A549 (cell line): ENCODE measurements around the gene PAK3. TPM values are rescaled to one million over a fixed set of nuclear protein-coding genes. Genes with fewer than 3 reads are reported as not detected.

Experiments
- ATAC-seq, 2 experiments: fragments of 200-7000 bp in 1 of 2; fragments of >200 bp in 1 of 2; cut with Nextera tagmentation in 1 of 2; cut with Tn5 transposase in 1 of 2; 3 replicates each; pipeline versions ENCODE4 v1.8.0 to v1.9.1; 2018 to 2020; ENCODE audit warnings: mild to moderate bottlenecking in 1 of 2, moderate library complexity in 1 of 2
- CTCF ChIA-PET: fragments of 300-600 bp; sonication (Branson Sonifier 250); formaldehyde crosslinking; extraction: SDS; loops from one replicate; lab custom pipeline; 2021; ENCODE audit warnings: antibody characterized with exemption, inconsistent platforms; lab: Yijun Ruan, JAX
- POLR2A ChIA-PET: fragments of 350-600 bp; formaldehyde crosslinking; extraction: SDS; loops from one replicate; lab custom pipeline; 2021; ENCODE audit warnings: antibody characterized with exemption, inconsistent platforms; lab: Yijun Ruan, JAX
- DNase-seq, 2 experiments: peaks; one replicate each; pipeline versions ENCODE4 v3.0.0 to v3.0.0-alpha.2; 2011 to 2016; ENCODE audit warnings: low read depth in 1 of 2, low spot score in 1 of 2
- FAIRE-seq: peaks from 2 replicates; lab custom pipeline; 2011; peaks lifted over from hg19 to GRCh38; lab: Jason Lieb, UNC
- H3K27ac ChIP-seq, 2 experiments: fragments of >200 bp; sonication (Bioruptor Twin); formaldehyde crosslinking; 3 replicates each; pipeline ENCODE4 v1.5.1; 2016 to 2017
- H3K4me1 ChIP-seq: fragments of >200 bp; sonication (Bioruptor Twin); formaldehyde crosslinking; 3 replicates; pipeline ENCODE4 v1.6.1; 2016
- H3K4me2 ChIP-seq: fragments of >200 bp; sonication (Bioruptor Twin); formaldehyde crosslinking; 3 replicates; pipeline ENCODE4 v1.6.1; 2016
- H3K4me3 ChIP-seq: fragments of >200 bp; sonication (Bioruptor Twin); formaldehyde crosslinking; 3 replicates; pipeline ENCODE4 v1.5.1; 2016
- H3K9me3 ChIP-seq: fragments of >200 bp; sonication (Bioruptor Twin); formaldehyde crosslinking; 3 replicates; pipeline ENCODE4 v1.6.1; 2016
- CBX8 ChIP-seq: fragments of 200-600 bp; sonication (generic); IDR thresholded peaks from 2 replicates; pipeline ENCODE4 v1.6.1; 2016
- CEBPB ChIP-seq, 2 experiments: fragments of >200 bp in 1 of 2; sonication (Bioruptor Twin) in 1 of 2; formaldehyde crosslinking in 1 of 2; IDR thresholded peaks; 2 replicates each; pipeline ENCODE4 v1.6.1; 2012 to 2016
- ELK1 ChIP-seq: fragments of 150-350 bp; IDR thresholded peaks from 2 replicates; pipeline ENCODE4 v1.6.1; 2014; ENCODE audit warnings: low read depth, mild to moderate bottlenecking, low read length
- FOSB ChIP-seq: fragments of 250-450 bp; sonication (Bioruptor Pico); IDR thresholded peaks from 2 replicates; pipeline ENCODE4 v1.5.0; 2020; ENCODE audit warnings: mild to moderate bottlenecking, moderate library complexity
- FOSL2 ChIP-seq, 2 experiments: fragments of 450-650 bp in 1 of 2; fragments of >200 bp in 1 of 2; sonication (Bioruptor Twin) in 1 of 2; formaldehyde crosslinking; IDR thresholded peaks; 2 replicates each; pipeline versions ENCODE4 v1.5.0 to v1.6.1; 2016 to 2020; ENCODE audit warnings: mild to moderate bottlenecking in 1 of 2, moderate library complexity in 1 of 2
- FOXS1 ChIP-seq: fragments of 250-450 bp; sonication (Bioruptor Pico); IDR thresholded peaks from 2 replicates; pipeline ENCODE4 v1.5.0; 2020; ENCODE audit warnings: mild to moderate bottlenecking, moderate library complexity
- HDAC2 ChIP-seq: fragments of 200-600 bp; sonication (generic); IDR thresholded peaks from 2 replicates; pipeline ENCODE4 v1.6.1; 2016
- HEYL ChIP-seq: fragments of 250-450 bp; sonication (Bioruptor Pico); IDR thresholded peaks from 2 replicates; pipeline ENCODE4 v1.8.0; 2021; ENCODE audit warnings: mild to moderate bottlenecking, moderate library complexity
- HMGXB4 ChIP-seq: fragments of 250-450 bp; sonication (Bioruptor Pico); IDR thresholded peaks from 2 replicates; pipeline ENCODE4 v1.5.0; 2021; ENCODE audit warnings: mild to moderate bottlenecking, moderate library complexity, borderline replicate concordance
- HOXA7 ChIP-seq: fragments of 250-450 bp; sonication (Bioruptor Pico); IDR thresholded peaks from 2 replicates; pipeline ENCODE4 v1.5.0; 2020; ENCODE audit warnings: mild to moderate bottlenecking, moderate library complexity
- HOXB13 ChIP-seq: fragments of 250-450 bp; sonication (Bioruptor Pico); IDR thresholded peaks from 2 replicates; pipeline ENCODE4 v1.5.0; 2020; ENCODE audit warnings: low read depth, mild to moderate bottlenecking, moderate library complexity
- KDM1A ChIP-seq: fragments of 200-600 bp; sonication (generic); IDR thresholded peaks from 2 replicates; pipeline ENCODE4 v1.6.1; 2016; ENCODE audit warnings: low read depth, mild to moderate bottlenecking
- KDM5A ChIP-seq: fragments of 200-600 bp; sonication (generic); IDR thresholded peaks from 2 replicates; pipeline ENCODE4 v1.6.1; 2016; ENCODE audit warnings: antibody characterized with exemption, mild to moderate bottlenecking
- MAFK ChIP-seq: fragments of 450-650 bp; IDR thresholded peaks from 2 replicates; pipeline ENCODE4 v1.6.1; 2014; ENCODE audit not compliant: partially characterized antibody
- MAZ ChIP-seq: fragments of 150-350 bp; IDR thresholded peaks from 2 replicates; pipeline ENCODE4 v1.6.1; 2014; ENCODE audit warnings: antibody characterized with exemption, low read depth, low read length, borderline replicate concordance
- POLR2A ChIP-seq: IDR thresholded peaks from 2 replicates; pipeline ENCODE4 v1.6.1; 2012; ENCODE audit warnings: mild to moderate bottlenecking, low read length
- POLR2AphosphoS2 ChIP-seq: conservative IDR thresholded peaks from 2 replicates; pipeline ENCODE4 v1.6.1; 2012; ENCODE audit warnings: low read length, improper control_type of control experiment, inconsistent platforms
- RAD21 ChIP-seq, 2 experiments: fragments of >200 bp in 1 of 2; sonication (Bioruptor Twin) in 1 of 2; formaldehyde crosslinking in 1 of 2; IDR thresholded peaks in 1 of 2; conservative IDR thresholded peaks in 1 of 2; 2 replicates in 1 of 2; 3 replicates in 1 of 2; pipeline ENCODE4 v1.6.1; 2012 to 2018; ENCODE audit warnings: inconsistent platforms in 1 of 2
- RCOR1 ChIP-seq: fragments of 150-350 bp; IDR thresholded peaks from 2 replicates; pipeline ENCODE4 v1.6.1; 2014; ENCODE audit warnings: antibody characterized with exemption, low read length, low read depth
- REST ChIP-seq: fragments of 200-600 bp; sonication (generic); IDR thresholded peaks from 2 replicates; pipeline ENCODE4 v1.6.1; 2016; ENCODE audit warnings: antibody characterized with exemption, mild to moderate bottlenecking, moderate library complexity
- SMC3 ChIP-seq: fragments of >200 bp; sonication (Bioruptor Twin); formaldehyde crosslinking; IDR thresholded peaks from 3 replicates; pipeline ENCODE4 v1.6.1; 2018; ENCODE audit warnings: inconsistent platforms
- TFCP2L1 ChIP-seq: fragments of 250-450 bp; sonication (Bioruptor Pico); IDR thresholded peaks from 2 replicates; pipeline ENCODE4 v1.5.0; 2021; ENCODE audit warnings: mild to moderate bottlenecking
- ZFP36 ChIP-seq: fragments of 450-650 bp; IDR thresholded peaks from 2 replicates; pipeline ENCODE4 v1.6.1; 2014; ENCODE audit warnings: borderline replicate concordance; ENCODE audit not compliant: partially characterized antibody
- ZNF302 ChIP-seq: fragments of 250-450 bp; sonication (Bioruptor Pico); IDR thresholded peaks from 2 replicates; pipeline ENCODE4 v1.9.0; 2021; ENCODE audit warnings: inconsistent platforms, mild to moderate bottlenecking, moderate library complexity
- ZSCAN20 ChIP-seq: fragments of 250-450 bp; sonication (Bioruptor Pico); IDR thresholded peaks from 2 replicates; pipeline ENCODE4 v1.8.0; 2022; ENCODE audit warnings: mild to moderate bottlenecking, moderate library complexity
- WGBS: methylation state at CpG from one replicate; pipeline ENCODE4 v1.1.6; 2017; ENCODE audit errors: missing lambda C conversion rate; 5-methylcytosine and 5-hydroxymethylcytosine counted together
- polyA plus RNA-seq, 4 experiments: library from polyadenylated mRNA; depleted of rRNA in 3 of 4; stranded (reverse); fragments of >200 nt; fragmentation: RNase III in 1 of 4; extraction: RNeasy Plus Mini Kit Qiagen cat#74134 plus additional on column Dnase treatment in 1 of 4; gene quantifications; 2 replicates in 3 of 4; 3 replicates in 1 of 4; pipeline ENCODE4 v1.2.3, GENCODE V29; 2011 to 2017

The PAK3 gene
- polyA plus RNA-seq, 2 of the 4 experiments (the other 2 are of a cell fraction): 0.06 to 0.17 TPM

- Histone ChIP-seq H3K4me2 (no peak overlapping the region), H3K9me3 (no peaks in the 10 kb centered on the region), H3K4me1 (no peaks in the 10 kb centered on the region), H3K4me3 (no peak overlapping the region), H3K27ac (no peak overlapping the region)
- FAIRE-seq (no peak), DNase-seq (no peak), ATAC-seq (no peak)
- no peak for TF ChIP-seq CBX8
- no peak for TF ChIP-seq POLR2AphosphoS2
- no peak for TF ChIP-seq KDM1A
- TF ChIP-seq ZFP36: no peak
- TF ChIP-seq RAD21 (conservative IDR thresholded peaks at IDR 0.05 in 1 of 2, IDR thresholded peaks at IDR 0.05 in 1 of 2): no peak
- TF ChIP-seq ELK1: no peak
- TF ChIP-seq FOSB (CRISPR knock-in tag): no peak
- TF ChIP-seq HOXB13 (CRISPR knock-in tag): no peak
- no peak for TF ChIP-seq SMC3
- TF ChIP-seq MAFK: no peak
- TF ChIP-seq POLR2A: no peak
- TF ChIP-seq ZSCAN20 (CRISPR knock-in tag): no peak
- no peak for TF ChIP-seq CEBPB (IDR thresholded peaks at IDR 0.05)
- no peak for TF ChIP-seq REST
- ChIA-PET POLR2A (no interaction called here), CTCF (no interaction called here)
- WGBS: 19% methylated on average over 3 of the region's 3 CpGs
These were observed 166.1 kb downstream of the PAK3 start for GRCh38 chrX:111262086-111262485.

- H3K4me1 ChIP-seq: no peaks in the 10 kb centered on the region
- H3K9me3 ChIP-seq: no peaks in the 10 kb centered on the region
- ChIA-PET CTCF (interaction anchor here (0.7 kb wide), 1 partner anchor 703 kb away, joined by 6 read pairs; no protein-coding TSS in a partner anchor), POLR2A (no interaction called here)
- H3K4me2 ChIP-seq: no peak overlapping the region
- WGBS: 0% methylated on average over 2 of the region's 2 CpGs
- H3K4me3 ChIP-seq: no peak overlapping the region
- no peak for DNase-seq
- no peak overlapping the region for H3K27ac ChIP-seq
- ATAC-seq: no peak
- FAIRE-seq: no peak
- TF ChIP-seq HMGXB4 (CRISPR knock-in tag): no peak
- TF ChIP-seq ZNF302 (CRISPR knock-in tag): no peak
- no peak for TF ChIP-seq HEYL
- no peak for TF ChIP-seq HDAC2
- no peak for TF ChIP-seq MAZ
- TF ChIP-seq REST: no peak
- TF ChIP-seq HOXB13 (CRISPR knock-in tag): no peak
- no peak for TF ChIP-seq SMC3
- TF ChIP-seq POLR2AphosphoS2: no peak
- no peak for TF ChIP-seq FOXS1
- no peak for TF ChIP-seq TFCP2L1
- TF ChIP-seq KDM5A: no peak
- TF ChIP-seq HOXA7 (CRISPR knock-in tag): no peak
- no peak for TF ChIP-seq RCOR1
- TF ChIP-seq FOSB (CRISPR knock-in tag): no peak
- TF ChIP-seq FOSL2 (IDR thresholded peaks at IDR 0.05): no peak
- TF ChIP-seq FOSL2 (CRISPR knock-in tag; IDR thresholded peaks at IDR 0.05): no peak
- TF ChIP-seq, all 56 proteins: peak for 0
These were observed 168.4 kb downstream of the PAK3 start for GRCh38 chrX:111264385-111264784.
